Fibroblast of peridontal ligament (primary cell): ENCODE measurements around the gene PLA2G3.

Experiments used
- DNase-seq: peaks from one replicate; pipeline ENCODE4 v3.0.0-alpha.2; 2010; ENCODE audit errors: extremely low read depth

The PLA2G3 gene

DNA sequence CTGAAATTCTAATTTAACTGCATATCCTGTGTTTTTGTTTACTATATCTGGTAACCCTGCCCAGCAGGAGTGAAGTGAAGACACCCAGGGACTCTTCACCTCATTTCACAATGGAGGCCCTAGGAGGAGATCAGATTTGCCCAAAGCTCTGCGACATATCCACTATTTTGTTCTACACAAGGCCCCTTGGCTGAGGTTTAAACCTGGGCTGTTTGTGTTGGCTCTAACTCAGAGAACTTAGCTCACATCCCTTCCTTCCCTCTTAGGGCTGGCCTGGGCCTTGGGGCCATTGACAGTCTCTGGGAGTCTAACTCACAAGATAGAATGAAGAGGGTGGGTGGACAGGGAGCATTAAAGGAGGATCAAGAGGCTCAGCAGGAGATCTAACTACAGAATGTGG is 8.2 kb upstream of the PLA2G3 start:
- DNase-seq = peak; percentile 16

DNA sequence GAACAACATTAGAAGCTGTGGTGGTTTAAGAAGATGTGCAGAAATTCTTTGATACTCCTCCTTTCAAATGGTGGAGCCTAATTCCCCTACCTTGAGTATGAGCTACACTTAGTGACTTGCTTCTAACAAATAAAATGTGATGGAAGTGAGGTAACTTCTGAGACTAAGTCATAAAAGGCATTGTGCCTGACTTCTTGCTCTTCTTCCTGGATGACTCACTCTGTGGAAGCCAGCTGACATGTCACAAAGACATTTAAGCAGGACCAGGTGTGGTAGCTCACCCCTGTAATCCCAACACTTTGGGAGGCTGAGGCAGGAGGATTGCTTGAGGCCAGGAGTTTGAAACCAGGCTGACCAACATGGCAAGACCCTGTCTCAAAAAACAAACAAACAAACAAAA is 3.9 kb upstream of the PLA2G3 start:
- no peak for DNase-seq

GRCh38 chr22:31143537-31143936 is 3.2 kb upstream of the PLA2G3 start:
- no peak for DNase-seq

DNA sequence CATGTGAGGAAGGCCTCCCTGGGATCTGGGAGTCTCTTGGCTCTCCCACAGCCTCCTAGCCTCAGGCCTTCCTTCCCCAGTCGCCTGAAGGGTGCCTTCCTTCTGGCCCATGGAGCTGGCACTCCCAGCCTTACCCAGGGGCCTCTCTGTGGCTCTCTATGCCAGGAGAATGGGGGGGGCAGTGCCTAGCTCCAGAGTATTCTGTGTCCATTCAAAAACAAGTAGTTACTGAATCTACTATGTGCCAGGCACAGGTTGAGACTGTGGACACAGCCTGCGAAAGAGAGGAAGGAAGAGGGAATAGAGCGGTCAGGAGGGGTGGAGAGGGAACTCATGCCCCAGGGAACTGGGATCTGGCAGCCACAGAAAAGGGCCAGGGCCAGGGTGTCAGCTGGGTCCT is 2.7 kb upstream of the PLA2G3 start:
- no peak for DNase-seq

DNA sequence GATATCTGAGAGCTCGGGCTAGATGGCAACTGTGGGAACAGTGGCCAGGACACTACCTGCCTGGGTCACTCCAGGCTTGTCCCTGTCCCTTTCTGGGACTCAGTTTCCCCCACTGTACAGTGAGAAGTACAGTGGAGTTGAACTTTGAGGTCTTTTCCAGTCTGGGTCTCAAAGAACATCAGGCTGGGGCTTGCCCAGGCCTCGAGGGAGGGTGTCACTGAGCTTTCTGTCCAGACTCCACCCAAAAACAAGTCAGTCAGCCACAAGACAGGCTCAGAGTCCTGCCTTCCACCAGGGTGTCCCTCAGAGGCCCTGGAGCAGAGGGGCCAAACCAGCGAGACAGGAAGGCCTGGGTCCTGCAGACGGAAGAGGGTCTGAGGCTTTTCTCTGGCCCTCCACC is 2.0 kb upstream of the PLA2G3 start:
- DNase-seq = no peak

- DNase-seq = no peak
Observed at GRCh38 chr22:31141551-31141950, 1.2 kb upstream of the PLA2G3 start.

- no peak for DNase-seq
Observed at GRCh38 chr22:31140746-31141145, 438 bp upstream of the PLA2G3 start.

DNA sequence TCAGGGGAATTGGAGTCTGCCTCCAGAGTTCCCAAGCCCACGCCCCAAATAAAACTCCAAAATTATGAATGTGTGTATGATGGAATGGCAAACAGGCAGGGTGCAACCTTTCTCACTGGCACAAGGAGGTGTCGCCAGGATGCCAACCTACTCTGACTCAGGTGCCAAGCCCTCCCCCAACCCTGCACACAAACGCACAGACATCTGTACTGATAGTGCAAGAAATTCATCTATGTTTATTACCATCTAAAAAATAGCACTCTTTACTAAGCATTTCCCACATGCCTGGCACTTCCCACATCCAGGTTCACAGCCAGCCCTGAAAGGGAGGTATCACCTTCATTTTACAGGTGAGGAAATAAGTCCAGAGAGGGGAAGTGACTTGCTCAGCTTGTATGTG is 1.2 kb downstream of the PLA2G3 start:
- no peak for DNase-seq

GRCh38 chr22:31138126-31138525 is 2.2 kb downstream of the PLA2G3 start:
- no peak for DNase-seq

DNA sequence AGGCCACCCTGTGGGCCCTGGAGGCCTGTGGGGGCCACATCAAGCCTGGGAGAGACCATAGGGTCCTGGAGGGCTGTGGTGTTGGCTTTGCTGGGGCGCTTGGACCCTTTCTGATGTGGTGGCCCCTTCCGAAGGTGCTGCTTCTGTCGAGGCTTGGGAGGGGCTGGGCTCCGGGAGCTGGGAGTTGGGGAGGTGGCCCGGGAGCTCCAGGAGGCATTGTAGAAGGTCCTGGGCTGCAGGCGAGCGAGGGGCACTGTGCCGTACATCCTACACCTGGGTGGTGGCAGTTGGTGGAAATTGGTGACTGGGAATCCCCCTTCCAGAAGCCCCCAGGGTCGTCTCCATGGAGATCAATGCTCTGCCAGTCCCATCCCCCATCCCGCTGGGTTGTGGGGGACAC is 2.6 kb downstream of the PLA2G3 start:
- no peak for DNase-seq

- DNase-seq = no peak
Observed at GRCh38 chr22:31136711-31137110, 3.6 kb downstream of the PLA2G3 start.

DNA sequence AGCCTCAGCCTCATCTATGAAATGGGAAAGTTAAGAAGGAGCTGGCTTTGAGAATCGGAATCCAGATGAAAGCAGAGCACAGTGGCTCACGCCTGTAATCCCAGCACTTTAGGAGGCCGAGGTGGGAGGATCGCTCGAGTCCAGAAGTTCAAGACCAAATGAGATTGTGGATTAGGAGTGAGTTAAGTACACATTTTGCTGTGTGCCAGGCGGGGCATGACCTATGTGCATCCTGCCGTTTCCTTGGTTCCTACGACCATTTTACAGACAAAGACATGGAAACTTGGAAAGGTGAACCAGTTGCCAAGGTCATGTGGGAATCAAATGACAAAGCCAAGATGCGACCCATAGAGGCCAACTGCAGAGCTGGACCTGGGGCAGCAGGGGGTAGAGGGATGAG is 4.2 kb downstream of the PLA2G3 start:
- DNase-seq = no peak

- DNase-seq = no peak
Observed at GRCh38 chr22:31135706-31136105, 4.6 kb downstream of the PLA2G3 start.

GRCh38 chr22:31134688-31135087 is 5.6 kb downstream of the PLA2G3 start:
- no peak for DNase-seq

DNA sequence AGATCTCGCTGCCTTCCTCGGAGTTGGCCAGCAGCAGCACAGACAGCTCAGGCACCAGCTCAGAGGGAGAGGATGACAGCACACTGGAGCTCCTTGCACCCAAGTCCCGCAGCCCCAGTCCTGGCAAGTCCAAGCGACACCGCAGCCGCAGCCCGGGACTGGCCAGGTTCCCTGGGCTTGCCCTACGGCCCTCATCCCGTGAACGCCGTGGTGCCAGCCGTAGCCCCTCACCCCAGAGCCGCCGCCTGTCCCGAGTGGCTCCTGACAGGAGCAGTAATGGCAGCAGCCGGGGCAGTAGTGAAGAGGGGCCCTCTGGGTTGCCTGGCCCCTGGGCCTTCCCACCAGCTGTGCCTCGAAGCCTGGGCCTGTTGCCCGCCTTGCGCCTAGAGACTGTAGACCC is 6.4 kb downstream of the PLA2G3 start:
- DNase-seq = no peak

- DNase-seq = no peak
Observed at GRCh38 chr22:31130873-31131272, 9.4 kb downstream of the PLA2G3 start.

GRCh38 chr22:31128156-31128555 is 12.2 kb downstream of the PLA2G3 start:
- DNase-seq = no peak

GRCh38 chr22:31127181-31127772 is 13.0 kb downstream of the PLA2G3 start:
- no peak for DNase-seq

GRCh38 chr22:31126869-31127175 is 13.5 kb downstream of the PLA2G3 start:
- no peak for DNase-seq

DNA sequence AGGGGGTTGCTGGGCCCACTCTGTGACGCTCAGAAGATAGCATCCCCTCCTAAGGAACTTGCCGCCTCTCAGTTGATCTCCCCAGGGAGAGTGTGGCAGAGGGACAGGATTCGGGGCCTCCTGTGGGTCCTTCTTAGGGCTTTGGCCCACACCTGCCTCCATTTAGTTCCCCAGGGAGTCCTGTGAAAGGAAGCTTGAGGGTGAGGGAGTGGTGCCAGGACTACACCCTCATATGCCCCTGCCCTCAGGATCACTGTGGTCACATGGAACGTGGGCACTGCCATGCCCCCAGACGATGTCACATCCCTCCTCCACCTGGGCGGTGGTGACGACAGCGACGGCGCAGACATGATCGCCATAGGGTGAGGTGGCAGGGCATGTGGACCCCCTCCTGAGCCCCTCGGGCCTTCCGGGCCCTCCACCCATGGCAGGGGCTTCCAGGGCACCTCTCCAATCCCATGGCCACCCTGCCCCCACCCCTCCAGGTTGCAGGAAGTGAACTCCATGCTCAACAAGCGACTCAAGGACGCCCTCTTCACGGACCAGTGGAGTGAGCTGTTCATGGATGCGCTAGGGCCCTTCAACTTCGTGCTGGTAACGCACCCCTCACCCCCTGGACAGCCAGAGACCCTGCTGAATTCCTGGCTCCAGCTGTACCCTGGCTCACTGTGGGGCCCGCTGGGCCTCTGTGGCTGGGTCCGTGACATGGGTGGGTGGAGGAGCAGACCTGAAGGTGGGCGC is 14.0 kb downstream of the PLA2G3 start:
- DNase-seq = no peak

GRCh38 chr22:31125521-31126117 is 14.7 kb downstream of the PLA2G3 start:
- DNase-seq = no peak

DNA sequence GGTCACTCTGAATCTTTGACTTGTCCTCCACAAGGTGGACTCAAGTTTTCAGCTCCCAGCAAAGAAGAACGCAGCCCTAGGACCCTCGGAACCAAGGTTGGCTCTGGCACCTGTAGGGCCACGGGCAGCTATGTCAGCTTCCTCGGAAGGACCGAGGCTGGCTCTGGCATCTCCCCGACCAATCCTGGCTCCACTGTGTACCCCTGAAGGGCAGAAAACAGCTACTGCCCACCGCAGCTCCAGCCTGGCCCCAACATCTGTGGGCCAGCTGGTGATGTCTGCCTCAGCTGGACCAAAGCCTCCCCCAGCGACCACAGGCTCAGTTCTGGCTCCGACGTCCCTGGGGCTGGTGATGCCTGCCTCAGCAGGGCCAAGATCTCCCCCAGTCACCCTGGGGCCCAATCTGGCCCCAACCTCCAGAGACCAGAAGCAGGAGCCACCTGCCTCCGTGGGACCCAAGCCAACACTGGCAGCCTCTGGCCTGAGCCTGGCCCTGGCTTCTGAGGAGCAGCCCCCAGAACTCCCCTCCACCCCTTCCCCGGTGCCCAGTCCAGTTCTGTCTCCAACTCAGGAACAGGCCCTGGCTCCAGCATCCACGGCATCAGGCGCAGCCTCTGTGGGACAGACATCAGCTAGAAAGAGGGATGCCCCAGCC is 15.4 kb downstream of the PLA2G3 start:
- no peak for DNase-seq

- no peak for DNase-seq
Observed at GRCh38 chr22:31124290-31124689, 16.0 kb downstream of the PLA2G3 start.
